ENCODE measurements around the gene TRPM3. TPM values are rescaled to one million over a fixed set of nuclear protein-coding genes. Genes with fewer than 3 reads are reported as not detected.
A peak's percentile ranks its signal among the peaks of the same experiment; 100 is the strongest.

TRPM3 gene
- total RNA-seq, 1 experiment from 2014 or later: not detected

GRCh38 chr9:70932097-70932496 is 189.3 kb downstream of the TRPM3 start:
- Histone ChIP-seq H3K79me2 (ENCODE audit: low read length) (no peaks in the 10 kb centered on the region), H3K4me3 (ENCODE audit: low read length) (no peak overlapping the region), H4K20me1 (ENCODE audit: low read length) (no peaks in the 10 kb centered on the region), H3K27ac (ENCODE audit: low read length) (no peak overlapping the region), H3K9me2 (replicated peaks; ENCODE audit: low read length) (no peaks in the 10 kb centered on the region), H3K4me1 (ENCODE audit: insufficient read depth, low read length) (no peaks in the 10 kb centered on the region), H3K27me3 (ENCODE audit: low read length) (no peaks in the 10 kb centered on the region), H3K9ac (ENCODE audit: low read length) (no peak overlapping the region), H2AFZ (ENCODE audit: low read length) (no peak overlapping the region), H3K36me3 (ENCODE audit: low read depth, low read length) (no peaks in the 10 kb centered on the region), H3F3A (ENCODE audit: low read length, unreplicated experiment) (no peaks in the 10 kb centered on the region), H3K4me2 (ENCODE audit: low read length) (no peak overlapping the region), H3K9me3 (ENCODE audit: low read length) (no peaks in the 10 kb centered on the region)
- TF ChIP-seq, protein P1, sequence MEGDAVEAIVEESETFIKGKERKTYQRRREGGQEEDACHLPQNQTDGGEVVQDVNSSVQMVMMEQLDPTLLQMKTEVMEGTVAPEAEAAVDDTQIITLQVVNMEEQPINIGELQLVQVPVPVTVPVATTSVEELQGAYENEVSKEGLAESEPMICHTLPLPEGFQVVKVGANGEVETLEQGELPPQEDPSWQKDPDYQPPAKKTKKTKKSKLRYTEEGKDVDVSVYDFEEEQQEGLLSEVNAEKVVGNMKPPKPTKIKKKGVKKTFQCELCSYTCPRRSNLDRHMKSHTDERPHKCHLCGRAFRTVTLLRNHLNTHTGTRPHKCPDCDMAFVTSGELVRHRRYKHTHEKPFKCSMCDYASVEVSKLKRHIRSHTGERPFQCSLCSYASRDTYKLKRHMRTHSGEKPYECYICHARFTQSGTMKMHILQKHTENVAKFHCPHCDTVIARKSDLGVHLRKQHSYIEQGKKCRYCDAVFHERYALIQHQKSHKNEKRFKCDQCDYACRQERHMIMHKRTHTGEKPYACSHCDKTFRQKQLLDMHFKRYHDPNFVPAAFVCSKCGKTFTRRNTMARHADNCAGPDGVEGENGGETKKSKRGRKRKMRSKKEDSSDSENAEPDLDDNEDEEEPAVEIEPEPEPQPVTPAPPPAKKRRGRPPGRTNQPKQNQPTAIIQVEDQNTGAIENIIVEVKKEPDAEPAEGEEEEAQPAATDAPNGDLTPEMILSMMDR (conservative IDR thresholded peaks at IDR 0.05; ENCODE audit: low read depth, low read length): no peak
- BruUV-seq (replicated peaks): no TSS peak
- intact Hi-C loops (cut with micrococcal nuclease): no loop called here
- ATAC-seq: no peak
- CTCF ChIA-PET: no interaction called here
- POLR2A ChIA-PET (ENCODE audit: unreplicated experiment): no interaction called here
- DNase-seq: no peak

DNA sequence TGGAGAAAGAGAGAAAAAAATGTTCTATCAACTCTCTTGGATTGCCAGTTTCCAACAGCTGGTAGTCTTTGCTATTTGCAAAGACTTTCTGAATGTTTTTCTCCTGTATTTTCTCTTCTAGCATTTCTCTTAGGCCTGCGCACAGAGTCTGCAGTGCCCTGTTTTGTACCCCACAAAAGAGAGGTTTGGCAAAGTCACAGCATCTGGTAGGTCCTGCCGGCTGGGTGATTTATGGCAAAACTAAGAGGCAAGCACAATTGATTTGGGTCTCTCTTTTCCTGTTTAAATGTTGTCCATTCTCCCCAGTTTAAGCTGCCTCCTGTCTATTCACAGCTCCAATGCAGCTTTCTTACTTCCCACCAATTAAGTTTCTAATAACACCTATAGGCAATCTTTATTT is 193.9 kb downstream of the TRPM3 start:
- Histone ChIP-seq H4K20me1 (ENCODE audit: low read length) (no peaks in the 10 kb centered on the region), H3K27me3 (ENCODE audit: low read length) (no peaks in the 10 kb centered on the region; the same call in 1 of the 2 replicates), H3K9me3 (ENCODE audit: low read length) (no peaks in the 10 kb centered on the region), H3K4me2 (ENCODE audit: low read length) (no peak overlapping the region), H3K9me2 (replicated peaks; ENCODE audit: low read length) (no peaks in the 10 kb centered on the region), H3K27ac (ENCODE audit: low read length) (no peak overlapping the region), H3K9ac (ENCODE audit: low read length) (no peak overlapping the region), H3K79me2 (ENCODE audit: low read length) (no peaks in the 10 kb centered on the region), H3K4me1 (ENCODE audit: insufficient read depth, low read length) (no peaks in the 10 kb centered on the region), H3F3A (ENCODE audit: low read length, unreplicated experiment) (no peaks in the 10 kb centered on the region), H3K4me3 (ENCODE audit: low read length) (no peak overlapping the region), H3K36me3 (ENCODE audit: low read depth, low read length) (no peaks in the 10 kb centered on the region), H2AFZ (ENCODE audit: low read length) (no peak overlapping the region)
- ATAC-seq: no peak
- CTCF ChIA-PET: no interaction called here
- POLR2A ChIA-PET (ENCODE audit: unreplicated experiment): no interaction called here
- TF ChIP-seq, protein P1 (conservative IDR thresholded peaks at IDR 0.05; ENCODE audit: low read depth, low read length): no peak
- TF ChIP-seq EZH2 (IDR thresholded peaks at IDR 0.05; ENCODE audit: low read length, unreplicated experiment) (no peak), EZH2phosphoT487 (IDR thresholded peaks at IDR 0.05; ENCODE audit: borderline replicate concordance, low read length) (no peak)
- intact Hi-C loops (cut with micrococcal nuclease): no loop called here
- BruUV-seq (replicated peaks): no TSS peak
- no peak for DNase-seq

- H3K9me2 ChIP-seq (replicated peaks; ENCODE audit: low read length): no peaks in the 10 kb centered on the region
- no peak overlapping the region for H3K27ac ChIP-seq (ENCODE audit: low read length)
- H3K4me3 ChIP-seq (ENCODE audit: low read length): 0 out of 2 replicates have a peak overlapping the region, but pooled peaks have one; percentile 35
- no peaks in the 10 kb centered on the region for H3K79me2 ChIP-seq (ENCODE audit: low read length)
- H3K27me3 ChIP-seq (ENCODE audit: low read length): no peaks in the 10 kb centered on the region; the same call in 1 of the 2 replicates
- intact Hi-C loops (cut with micrococcal nuclease): loop anchor here (1.0 kb wide), 1 partner anchor 324 kb away; no protein-coding TSS in a partner anchor
- CTCF ChIA-PET: no interaction called here
- TF ChIP-seq EZH2 (IDR thresholded peaks at IDR 0.05; ENCODE audit: low read length, unreplicated experiment) (no peak), EZH2phosphoT487 (IDR thresholded peaks at IDR 0.05; ENCODE audit: borderline replicate concordance, low read length) (no peak)
- TF ChIP-seq, protein P1 (conservative IDR thresholded peaks at IDR 0.05; ENCODE audit: low read depth, low read length): peak; percentile 74
- H3K36me3 ChIP-seq (ENCODE audit: low read depth, low read length): no peaks in the 10 kb centered on the region
- H2AFZ ChIP-seq (ENCODE audit: low read length): 0 out of 2 replicates have a peak overlapping the region, but pooled peaks have one; percentile 3
- peak overlapping the region; percentile 69 for H3K4me2 ChIP-seq (ENCODE audit: low read length)
- H3K9ac ChIP-seq (ENCODE audit: low read length): no peak overlapping the region
- no peaks in the 10 kb centered on the region for H3K9me3 ChIP-seq (ENCODE audit: low read length)
- ATAC-seq (peak; percentile 66), DNase-seq (peak; percentile 52)
- no peaks in the 10 kb centered on the region for H3F3A ChIP-seq (ENCODE audit: low read length, unreplicated experiment)
- no peaks in the 10 kb centered on the region for H4K20me1 ChIP-seq (ENCODE audit: low read length)
- POLR2A ChIA-PET (ENCODE audit: unreplicated experiment): no interaction called here
- no TSS peak for BruUV-seq (replicated peaks)
- no peaks in the 10 kb centered on the region for H3K4me1 ChIP-seq (ENCODE audit: insufficient read depth, low read length)
These were observed 196.4 kb downstream of the TRPM3 start for GRCh38 chr9:70924895-70925547.

All from PC-3 (cell line).